Osteocyte (in vitro differentiated cells): ENCODE data around the gene STOML2. TPM values are rescaled to one million over a fixed set of nuclear protein-coding genes. Genes with fewer than 3 reads are reported as not detected.

Experiments
- DNase-seq: peaks from one replicate; pipeline ENCODE4 v3.0.0; 2021; ENCODE audit warnings: mixed read lengths; ENCODE audit not compliant: unreplicated experiment; ENCODE audit errors: extremely low spot score
- H3K27ac Mint-ChIP-seq: one replicate; pipeline ENCODE4 v1.8.0; 2021; ENCODE audit warnings: mild to moderate bottlenecking, mixed read lengths; ENCODE audit not compliant: unreplicated experiment
- H3K27me3 Mint-ChIP-seq: one replicate; pipeline ENCODE4 v1.8.0; 2021; ENCODE audit warnings: mixed read lengths; ENCODE audit not compliant: unreplicated experiment
- H3K36me3 Mint-ChIP-seq: one replicate; pipeline ENCODE4 v1.8.0; 2021; ENCODE audit warnings: mixed read lengths; ENCODE audit not compliant: unreplicated experiment
- H3K4me1 Mint-ChIP-seq: one replicate; pipeline ENCODE4 v1.8.0; 2021; ENCODE audit warnings: mixed read lengths; ENCODE audit not compliant: unreplicated experiment
- H3K4me3 Mint-ChIP-seq: one replicate; pipeline ENCODE4 v1.8.0; 2021; ENCODE audit warnings: mild to moderate bottlenecking, moderate library complexity, mixed read lengths; ENCODE audit not compliant: unreplicated experiment
- H3K9me3 Mint-ChIP-seq: one replicate; pipeline ENCODE4 v1.8.0; 2021; ENCODE audit warnings: mixed read lengths; ENCODE audit not compliant: unreplicated experiment
- total RNA-seq: library from RNA; stranded (reverse); gene quantifications from 2 replicates; pipeline ENCODE4 v1.2.1, GENCODE V29; 2021
- TF ChIP-seq, protein P1 (sequence below): fragments of 200-600 bp; sonication (generic); IDR thresholded peaks from 2 replicates; pipeline ENCODE4 v1.5.0; 2021; ENCODE audit warnings: antibody characterized with exemption, mild to moderate bottlenecking, moderate library complexity

STOML2 gene
- total RNA-seq, 1 donor from 2014 or later = 104 TPM

DNA sequence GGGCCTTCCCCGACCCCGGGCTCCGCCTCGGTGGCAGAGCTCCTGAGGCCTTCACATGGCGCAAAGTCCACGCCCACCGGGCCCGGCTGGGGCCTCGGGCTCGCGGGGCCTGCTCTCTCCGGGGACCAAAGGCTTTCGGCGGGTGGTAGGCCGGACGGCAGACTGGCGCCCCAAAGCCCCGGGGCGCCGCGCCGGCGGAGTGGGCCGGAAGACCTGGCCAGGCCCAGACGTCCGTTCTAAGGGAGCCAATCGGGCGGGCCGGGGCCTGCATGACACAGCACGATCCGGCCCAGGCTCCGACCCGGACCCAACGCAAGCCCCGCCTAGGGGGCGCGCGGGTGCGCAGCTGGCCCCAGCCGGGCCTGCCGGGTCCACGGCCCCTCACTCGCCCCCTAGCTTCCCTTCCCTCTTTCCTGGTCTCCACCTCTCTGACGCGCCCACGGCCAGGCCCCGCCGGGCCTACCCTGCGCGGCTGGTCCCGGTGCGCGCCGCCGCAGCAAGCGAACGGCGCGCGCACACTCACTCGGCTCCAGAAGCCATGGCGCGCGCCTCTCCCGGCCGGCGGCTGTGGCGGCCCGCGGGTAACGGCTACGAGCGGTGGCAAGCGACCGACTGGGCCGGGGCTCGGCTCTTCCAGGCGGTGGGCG, 31.0 kb downstream of the STOML2 start:
- Mint-ChIP-seq H3K9me3 (no peaks in the 10 kb centered on the region), H3K27me3 (no peaks in the 10 kb centered on the region), H3K4me3 (peak overlapping the region; percentile 91), H3K36me3 (peaks cover 18% of the 10 kb centered on the region), H3K4me1 (peaks cover 37% of the 10 kb centered on the region), H3K27ac (peak overlapping the region; percentile 97)
- TF ChIP-seq, protein P1, sequence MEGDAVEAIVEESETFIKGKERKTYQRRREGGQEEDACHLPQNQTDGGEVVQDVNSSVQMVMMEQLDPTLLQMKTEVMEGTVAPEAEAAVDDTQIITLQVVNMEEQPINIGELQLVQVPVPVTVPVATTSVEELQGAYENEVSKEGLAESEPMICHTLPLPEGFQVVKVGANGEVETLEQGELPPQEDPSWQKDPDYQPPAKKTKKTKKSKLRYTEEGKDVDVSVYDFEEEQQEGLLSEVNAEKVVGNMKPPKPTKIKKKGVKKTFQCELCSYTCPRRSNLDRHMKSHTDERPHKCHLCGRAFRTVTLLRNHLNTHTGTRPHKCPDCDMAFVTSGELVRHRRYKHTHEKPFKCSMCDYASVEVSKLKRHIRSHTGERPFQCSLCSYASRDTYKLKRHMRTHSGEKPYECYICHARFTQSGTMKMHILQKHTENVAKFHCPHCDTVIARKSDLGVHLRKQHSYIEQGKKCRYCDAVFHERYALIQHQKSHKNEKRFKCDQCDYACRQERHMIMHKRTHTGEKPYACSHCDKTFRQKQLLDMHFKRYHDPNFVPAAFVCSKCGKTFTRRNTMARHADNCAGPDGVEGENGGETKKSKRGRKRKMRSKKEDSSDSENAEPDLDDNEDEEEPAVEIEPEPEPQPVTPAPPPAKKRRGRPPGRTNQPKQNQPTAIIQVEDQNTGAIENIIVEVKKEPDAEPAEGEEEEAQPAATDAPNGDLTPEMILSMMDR = peak; percentile 46
- DNase-seq = peak; percentile 93

DNA sequence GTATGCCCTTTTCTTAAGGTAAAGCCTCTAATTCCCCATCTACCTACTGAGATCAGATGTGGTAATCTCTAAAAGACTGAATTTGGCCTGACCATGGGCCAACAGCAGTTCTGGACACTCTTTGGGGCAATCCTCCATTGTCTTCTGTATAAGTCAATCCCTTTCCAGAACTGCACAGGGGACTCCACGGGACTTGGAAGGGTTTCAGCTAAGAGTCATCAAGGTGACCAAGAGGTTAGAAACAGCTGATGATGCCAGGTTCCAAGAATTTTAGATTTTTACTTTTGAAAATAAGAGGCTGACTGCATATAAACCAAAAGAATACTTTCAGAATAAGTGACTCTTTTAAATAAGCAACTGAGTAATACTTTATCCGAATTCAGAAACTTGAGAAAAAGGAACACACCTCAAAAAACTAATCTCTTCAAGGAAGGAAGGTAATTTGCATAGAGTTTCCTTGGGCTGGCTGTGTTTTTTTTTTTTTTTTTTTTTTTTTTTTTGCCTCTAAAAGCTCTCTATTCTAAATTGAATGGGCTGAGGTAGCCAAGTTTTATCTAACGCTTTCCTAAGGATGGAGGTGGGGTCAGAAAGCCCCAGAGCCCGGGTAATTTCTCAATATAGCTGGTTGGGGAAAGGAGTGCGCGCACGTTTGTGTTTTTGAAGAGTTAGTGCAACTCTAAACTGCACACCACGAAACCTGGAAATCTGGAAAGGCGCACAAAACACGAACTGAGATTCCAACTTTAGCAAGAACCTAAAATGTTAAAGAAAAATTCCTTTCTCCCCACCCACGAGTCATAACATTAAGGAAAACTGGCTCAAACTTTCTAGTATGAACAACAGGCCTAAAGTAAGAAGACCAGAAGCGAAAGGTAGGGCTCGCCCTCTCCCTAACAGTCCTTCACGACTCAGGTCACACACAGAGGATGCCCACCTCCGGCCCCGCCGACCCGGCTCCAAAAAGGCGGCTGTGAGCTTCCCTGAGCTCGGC, 31.8 kb downstream of the STOML2 start:
- no peak for DNase-seq
- H3K4me1 Mint-ChIP-seq = peaks cover 37% of the 10 kb centered on the region
- TF ChIP-seq, protein P1 = no peak
- H3K9me3 Mint-ChIP-seq = no peaks in the 10 kb centered on the region
- peak overlapping the region; percentile 91 for H3K4me3 Mint-ChIP-seq
- peaks cover 21% of the 10 kb centered on the region for H3K36me3 Mint-ChIP-seq
- H3K27me3 Mint-ChIP-seq = no peaks in the 10 kb centered on the region
- H3K27ac Mint-ChIP-seq = peak overlapping the region; percentile 94

DNA sequence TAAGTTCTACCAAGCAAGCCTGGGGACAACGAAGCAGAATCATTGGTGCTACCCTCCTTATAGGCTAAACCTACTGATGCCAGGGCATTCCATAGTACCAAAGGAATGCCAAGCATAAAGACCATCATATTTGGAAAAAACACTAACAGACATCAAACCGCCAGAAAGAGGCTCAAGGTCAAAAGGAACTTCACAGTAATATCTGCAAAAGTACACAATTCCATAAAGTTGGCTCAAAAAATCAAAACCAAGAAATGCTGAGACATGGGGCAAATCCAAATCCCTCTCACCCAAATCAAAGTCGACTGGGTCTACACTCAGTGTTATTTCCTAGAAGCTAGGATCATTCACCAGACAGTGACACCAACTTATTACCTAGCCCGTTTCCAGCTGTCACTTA, 33.9 kb downstream of the STOML2 start:
- TF ChIP-seq, protein P1 = no peak
- Mint-ChIP-seq H3K4me1 (peaks cover 37% of the 10 kb centered on the region), H3K27me3 (no peaks in the 10 kb centered on the region), H3K27ac (peak overlapping the region; percentile 42), H3K4me3 (peak overlapping the region; percentile 45), H3K9me3 (no peaks in the 10 kb centered on the region), H3K36me3 (peaks cover 29% of the 10 kb centered on the region)
- DNase-seq = no peak

DNA sequence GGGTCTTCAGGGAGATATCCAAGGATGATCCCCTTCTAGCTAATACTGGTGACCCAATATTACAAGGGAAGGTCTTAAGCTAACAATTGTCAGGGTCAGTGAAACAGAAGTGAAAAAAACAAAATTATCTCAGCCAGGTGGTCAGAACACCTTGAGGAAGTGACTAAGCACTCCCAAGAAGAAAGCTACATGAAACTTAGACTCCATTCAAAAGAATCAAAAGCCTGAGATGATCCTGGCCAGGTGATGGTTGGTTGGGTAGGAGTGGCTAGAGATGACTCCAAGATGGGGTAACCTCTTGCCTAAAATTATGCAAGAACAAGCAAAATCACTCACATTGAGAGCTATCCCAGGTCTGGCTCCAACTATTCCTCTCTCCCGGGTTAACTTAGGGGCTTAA, 35.9 kb downstream of the STOML2 start:
- Mint-ChIP-seq H3K27me3 (no peaks in the 10 kb centered on the region), H3K9me3 (no peaks in the 10 kb centered on the region), H3K4me3 (no peak overlapping the region), H3K27ac (no peak overlapping the region), H3K4me1 (peaks cover 32% of the 10 kb centered on the region), H3K36me3 (peaks cover 45% of the 10 kb centered on the region)
- TF ChIP-seq, protein P1 = no peak
- no peak for DNase-seq
